Astrocyte (in vitro differentiated cells and primary cell): ENCODE data around the gene SGCA.

Source experiments
- EZH2 ChIP-seq: IDR thresholded peaks from 2 replicates; pipeline ENCODE4 v1.6.1; 2012; ENCODE audit warnings: mild to moderate bottlenecking, low read length, inconsistent platforms; ENCODE audit not compliant: insufficient read depth
- TF ChIP-seq, protein P1 (sequence below): IDR thresholded peaks from 2 replicates; pipeline ENCODE4 v1.5.1; 2011; ENCODE audit warnings: low read depth, mild to moderate bottlenecking, inconsistent platforms, low read length, moderate library complexity; ENCODE audit not compliant: insufficient read depth

DNA sequence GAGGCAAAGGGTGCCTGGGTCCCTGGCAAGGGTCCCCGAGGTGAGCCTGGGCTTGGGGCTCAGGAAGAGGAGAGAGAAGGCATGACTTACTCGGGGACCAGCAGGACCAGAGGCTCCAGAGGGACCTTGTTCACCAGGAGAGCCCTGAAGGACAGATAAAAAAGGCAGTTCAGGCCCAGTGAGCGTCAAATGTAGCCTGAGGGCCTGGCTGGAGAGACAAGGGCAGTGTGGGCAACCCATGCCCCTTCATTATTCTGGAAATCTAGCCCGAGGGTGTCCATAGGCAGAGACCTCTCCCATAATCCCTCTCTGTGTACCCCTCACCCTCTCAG, 21.6 kb downstream of the SGCA start:
- no peak for TF ChIP-seq EZH2
- TF ChIP-seq, protein P1, sequence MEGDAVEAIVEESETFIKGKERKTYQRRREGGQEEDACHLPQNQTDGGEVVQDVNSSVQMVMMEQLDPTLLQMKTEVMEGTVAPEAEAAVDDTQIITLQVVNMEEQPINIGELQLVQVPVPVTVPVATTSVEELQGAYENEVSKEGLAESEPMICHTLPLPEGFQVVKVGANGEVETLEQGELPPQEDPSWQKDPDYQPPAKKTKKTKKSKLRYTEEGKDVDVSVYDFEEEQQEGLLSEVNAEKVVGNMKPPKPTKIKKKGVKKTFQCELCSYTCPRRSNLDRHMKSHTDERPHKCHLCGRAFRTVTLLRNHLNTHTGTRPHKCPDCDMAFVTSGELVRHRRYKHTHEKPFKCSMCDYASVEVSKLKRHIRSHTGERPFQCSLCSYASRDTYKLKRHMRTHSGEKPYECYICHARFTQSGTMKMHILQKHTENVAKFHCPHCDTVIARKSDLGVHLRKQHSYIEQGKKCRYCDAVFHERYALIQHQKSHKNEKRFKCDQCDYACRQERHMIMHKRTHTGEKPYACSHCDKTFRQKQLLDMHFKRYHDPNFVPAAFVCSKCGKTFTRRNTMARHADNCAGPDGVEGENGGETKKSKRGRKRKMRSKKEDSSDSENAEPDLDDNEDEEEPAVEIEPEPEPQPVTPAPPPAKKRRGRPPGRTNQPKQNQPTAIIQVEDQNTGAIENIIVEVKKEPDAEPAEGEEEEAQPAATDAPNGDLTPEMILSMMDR, result no peak
